Motor neuron (in vitro differentiated cells): ENCODE measurements around the gene NSD2. TPM values are rescaled to one million over a fixed set of nuclear protein-coding genes. Genes with fewer than 3 reads are reported as not detected.
"Not testable (repeated sequence)": the region's sequence is repeated elsewhere in the genome, so short reads cannot be mapped to it uniquely, and the experiment has no call there.

Experiments used
- ATAC-seq, 8 experiments: fragments of 200-7000 bp; cut with Tn5 transposase; replicated peaks in 6 of 8; 2 replicates each; pipeline ENCODE4 v1.8.0; 2021; ENCODE audit warnings: mild to moderate bottlenecking in 8 of 8, moderate library complexity in 8 of 8
- H3K27ac ChIP-seq, 2 donors: fragments of 250-450 bp; sonication (Bioruptor Pico); 2 replicates each; pipeline ENCODE4 v1.9.0; 2021; ENCODE audit warnings: antibody characterized with exemption in 2 of 2, mild to moderate bottlenecking in 2 of 2, moderate library complexity in 1 of 2
- H3K4me1 ChIP-seq, 2 donors: fragments of 250-450 bp; sonication (Bioruptor Pico); replicated peaks in 1 of 2; 2 replicates each; pipeline ENCODE4 v1.6.1; 2021; ENCODE audit warnings: antibody characterized with exemption in 2 of 2, mild to moderate bottlenecking in 2 of 2, moderate library complexity in 1 of 2
- H3K4me3 ChIP-seq, 5 donors: fragments of 250-450 bp; sonication (Bioruptor Pico); 2 replicates each; pipeline ENCODE4 v1.9.0; 2021; ENCODE audit warnings: antibody characterized with exemption in 5 of 5, mild to moderate bottlenecking in 5 of 5, moderate library complexity in 4 of 5
- WGBS, 10 experiments: fragments of 450-650 bp; shearing (Covaris generic); methylation state at CpG; one replicate each; pipeline ENCODE4 v1.0.0; 2022; 5-methylcytosine and 5-hydroxymethylcytosine counted together
- in situ Hi-C, 9 experiments: fragments of 400-800 bp; cut with MboI; loops; one replicate each; pipeline ENCODE4 v1.15.0; 2021; ENCODE audit warnings: low sequenced_read_pairs in 9 of 9, low pct_unique_long_range_greater_than_20kb in 2 of 9; ENCODE audit not compliant: unreplicated experiment in 9 of 9
- total RNA-seq, 8 experiments: library from RNA; unstranded; fragments of 300-600 nt; gene quantifications; 2 replicates each; pipeline versions ENCODE4 v1.2.3 to v1.2.4, GENCODE V29; 2022

Gene NSD2
- total RNA-seq, 8 experiments from 2014 or later, result 2.9 to 118 (median 63.8) TPM

- in situ Hi-C loops, result no loop called here
- no peaks in the 10 kb centered on the region for H3K4me1 ChIP-seq
- H3K27ac ChIP-seq, result no peak overlapping the region
- 90 to 100% (median 95%) methylated on average over 1 to 8 of the region's 14 CpGs; no CpG with 5 or more reads in 6 of the 10 experiments for WGBS, 10 experiments
- no peak overlapping the region for H3K4me3 ChIP-seq
- no peak for ATAC-seq
These were observed 37.7 kb upstream of the NSD2 start for GRCh38 chr4:1833307-1834046.

DNA sequence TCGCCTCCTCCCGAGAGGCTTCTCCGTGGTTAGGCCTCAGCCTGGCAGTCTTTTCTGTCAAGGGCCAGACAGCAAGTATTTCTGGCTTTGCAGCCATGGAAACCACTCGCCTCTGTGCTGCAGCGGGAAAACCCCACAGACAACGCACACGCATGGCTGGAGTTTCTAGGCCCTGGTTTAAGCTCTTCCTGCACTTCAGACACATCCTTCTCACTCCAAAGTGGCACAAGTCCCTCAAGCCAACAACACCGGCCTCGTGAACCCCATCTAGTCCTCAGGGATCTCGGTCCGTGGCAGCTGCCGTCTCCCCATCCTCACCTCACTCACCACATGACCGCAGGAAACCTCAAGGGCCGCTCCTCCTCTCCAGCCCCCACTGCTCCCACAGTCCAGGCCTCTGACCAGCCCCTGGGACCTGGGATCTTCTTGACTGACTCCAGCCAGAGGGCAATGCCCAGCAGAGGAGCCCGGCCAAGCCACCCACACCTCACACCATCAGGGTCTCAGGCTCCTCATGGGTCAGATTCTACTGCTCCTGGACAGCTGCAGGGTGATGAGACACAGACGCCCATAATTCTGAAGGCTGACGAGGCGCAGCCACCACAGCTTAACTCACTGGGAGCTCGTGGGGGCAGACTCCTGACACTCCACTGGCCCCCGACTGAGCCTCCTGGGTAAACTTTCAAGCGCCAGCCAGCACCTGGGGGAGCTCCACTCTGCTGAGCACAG, 37.0 kb upstream of the NSD2 start:
- in situ Hi-C loops, result no loop called here
- ATAC-seq, result peak in 3 of 8 experiments; percentile 25 to 80 (median 40)
- no peak overlapping the region for H3K27ac ChIP-seq
- WGBS, 10 experiments, result 90 to 100% (median 95%) methylated on average over 1 to 8 of the region's 21 CpGs; no CpG with 5 or more reads in 5 of the 10 experiments
- H3K4me1 ChIP-seq, result no peaks in the 10 kb centered on the region
- no peak overlapping the region for H3K4me3 ChIP-seq

DNA sequence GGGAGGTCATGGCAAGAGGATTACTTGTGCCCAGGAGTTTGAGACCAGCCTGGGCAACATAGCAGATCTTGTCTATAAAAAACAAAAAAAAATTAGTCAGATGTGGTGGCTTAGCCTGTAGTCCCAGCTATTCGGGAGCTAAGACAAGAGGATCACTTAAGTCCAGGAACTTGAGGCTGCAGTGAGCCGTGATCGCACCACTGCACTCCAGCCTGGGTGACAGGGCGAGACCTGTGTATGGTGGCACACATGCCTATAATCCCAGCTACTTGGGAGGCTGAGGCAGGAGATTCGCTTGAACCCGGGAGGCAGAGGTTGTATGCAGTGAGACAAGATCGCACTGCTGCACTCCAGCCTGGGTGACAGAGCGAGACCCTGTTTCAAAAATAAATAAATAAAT, 35.4 kb upstream of the NSD2 start:
- H3K4me1 ChIP-seq, H3K27ac ChIP-seq, ATAC-seq, in situ Hi-C loops, H3K4me3 ChIP-seq: not testable (repeated sequence)
- WGBS, 10 experiments, result 82 to 100% (median 100%) methylated on average over 2 to 7 of the region's 8 CpGs

- ATAC-seq, result no peak
- in situ Hi-C loops, result no loop called here
- Histone ChIP-seq H3K4me3 (no peak overlapping the region), H3K27ac (no peak overlapping the region), H3K4me1 (no peaks in the 10 kb centered on the region)
- 80 to 100% (median 100%) methylated on average over 1 to 3 of the region's 7 CpGs; no CpG with 5 or more reads in 7 of the 10 experiments for WGBS, 10 experiments
These were observed 34.5 kb upstream of the NSD2 start for GRCh38 chr4:1836650-1837049.

DNA sequence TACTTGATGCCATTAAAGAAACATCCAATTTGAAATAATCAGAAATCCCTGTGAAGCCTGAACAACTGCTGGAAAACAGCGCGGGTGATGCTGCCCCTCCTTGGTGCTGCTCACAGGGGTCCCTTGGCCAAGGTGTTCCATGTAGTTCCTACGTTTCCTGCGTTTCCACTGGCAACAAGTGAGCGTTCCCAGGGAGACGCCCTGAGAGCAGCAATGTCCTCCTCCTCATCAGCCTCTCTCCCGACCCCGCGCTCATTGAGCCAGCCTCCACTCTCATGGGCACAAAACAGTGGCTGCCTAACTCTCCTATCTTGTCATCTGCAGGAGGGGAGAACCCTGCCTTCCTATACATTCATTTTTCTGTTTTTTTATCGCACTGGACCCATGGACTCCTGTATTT, 34.1 kb upstream of the NSD2 start:
- ATAC-seq, result no peak
- 87 to 100% (median 96%) methylated on average over 1 to 9 of the region's 10 CpGs; no CpG with 5 or more reads in 1 of the 10 experiments for WGBS, 10 experiments
- Histone ChIP-seq H3K4me1 (no peaks in the 10 kb centered on the region), H3K4me3 (no peak overlapping the region), H3K27ac (no peak overlapping the region)
- in situ Hi-C loops, result no loop called here

- Histone ChIP-seq H3K27ac (no peak overlapping the region), H3K4me3 (no peak overlapping the region), H3K4me1 (no peaks in the 10 kb centered on the region)
- WGBS, 10 experiments, result 78 to 100% (median 89%) methylated on average over 3 to 7 of the region's 7 CpGs; no CpG with 5 or more reads in 5 of the 10 experiments
- in situ Hi-C loops, result no loop called here
- no peak for ATAC-seq
These were observed 31.9 kb upstream of the NSD2 start for GRCh38 chr4:1839282-1839681.

GRCh38 chr4:1841201-1841886, 29.8 kb upstream of the NSD2 start:
- in situ Hi-C loops, result no loop called here
- 88 to 100% (median 100%) methylated on average over 1 to 15 of the region's 31 CpGs; no CpG with 5 or more reads in 4 of the 10 experiments for WGBS, 10 experiments
- no peak for ATAC-seq
- Histone ChIP-seq H3K4me1 (no peaks in the 10 kb centered on the region), H3K27ac (no peak overlapping the region), H3K4me3 (no peak overlapping the region)

DNA sequence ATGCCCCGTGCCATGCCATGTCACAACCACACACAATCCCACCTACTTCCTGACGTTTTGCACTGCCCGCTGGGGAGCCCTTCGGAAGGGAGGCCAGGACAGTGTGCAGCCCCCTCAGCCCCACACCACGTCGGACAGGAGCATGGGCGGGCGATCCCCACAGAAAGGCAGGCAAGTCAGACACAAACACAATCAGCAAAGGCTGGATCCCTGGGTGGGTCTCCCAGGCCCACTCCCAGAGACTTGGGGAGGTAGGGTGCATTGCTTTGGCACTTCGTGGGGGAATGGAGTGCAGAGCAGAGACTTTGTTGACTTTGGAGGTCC, 29.3 kb upstream of the NSD2 start:
- 82 to 100% (median 100%) methylated on average over 1 to 3 of the region's 9 CpGs; no CpG with 5 or more reads in 5 of the 10 experiments for WGBS, 10 experiments
- Histone ChIP-seq H3K4me3 (no peak overlapping the region), H3K4me1 (no peaks in the 10 kb centered on the region), H3K27ac (no peak overlapping the region)
- in situ Hi-C loops, result no loop called here
- no peak for ATAC-seq

DNA sequence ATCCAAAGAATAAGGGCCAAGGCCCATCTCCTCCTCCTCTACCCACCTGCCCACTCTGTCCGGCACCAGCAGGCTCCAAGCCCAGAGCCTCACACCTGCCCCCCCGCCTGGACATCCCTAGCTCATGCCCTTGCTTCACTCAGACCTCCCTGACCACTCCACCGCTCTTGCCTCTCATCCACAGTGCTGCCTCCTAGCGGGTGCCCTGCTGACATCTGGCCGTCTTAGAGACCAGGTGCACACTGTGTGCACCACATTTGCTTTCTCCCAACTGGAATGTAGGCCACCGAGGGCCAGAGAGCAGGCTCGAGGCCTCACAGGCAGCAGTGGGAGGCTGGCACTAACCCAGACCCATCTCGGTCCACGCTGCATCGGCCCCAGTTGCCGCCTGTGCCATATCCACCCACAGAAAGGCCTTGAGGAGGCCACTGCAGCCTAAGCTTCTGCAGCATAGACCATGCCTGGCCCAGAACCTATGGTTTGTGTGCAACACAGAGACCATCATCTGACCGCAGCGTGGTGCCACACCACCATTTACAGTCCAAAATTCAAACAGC, 28.8 kb upstream of the NSD2 start:
- 80 to 100% (median 87%) methylated on average over 1 to 6 of the region's 13 CpGs; no CpG with 5 or more reads in 3 of the 10 experiments for WGBS, 10 experiments
- Histone ChIP-seq H3K4me1 (no peaks in the 10 kb centered on the region), H3K27ac (no peak overlapping the region), H3K4me3 (no peak overlapping the region)
- in situ Hi-C loops, result no loop called here
- ATAC-seq, result no peak

DNA sequence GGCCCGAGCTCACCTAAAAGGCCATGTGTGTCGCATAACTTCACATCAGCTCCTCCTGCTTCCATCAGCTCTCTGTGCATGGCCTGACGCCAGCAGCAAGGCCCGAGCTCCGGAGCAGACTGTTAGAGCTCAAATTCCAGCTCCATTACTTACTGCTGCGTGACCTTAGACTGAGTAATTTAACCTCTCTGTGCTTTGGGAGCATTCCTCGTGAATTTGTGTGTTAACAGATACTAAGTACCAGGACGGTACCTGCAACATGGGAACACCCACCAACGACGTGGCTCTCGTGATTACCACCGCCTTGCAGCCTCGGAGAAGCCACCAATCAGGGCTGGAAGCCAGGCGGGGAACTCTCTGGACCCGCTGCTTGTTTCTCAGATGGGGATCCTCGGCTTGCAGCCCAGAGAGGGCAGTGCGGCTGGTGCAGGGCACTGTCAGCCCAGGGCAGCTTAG, 28.2 kb upstream of the NSD2 start:
- peak in 1 of 8 experiments; percentile 58 for ATAC-seq
- Histone ChIP-seq H3K27ac (no peak overlapping the region), H3K4me3 (no peak overlapping the region), H3K4me1 (no peaks in the 10 kb centered on the region)
- WGBS, 10 experiments, result 40 to 96% (median 90%) methylated on average over 1 to 13 of the region's 17 CpGs; no CpG with 5 or more reads in 3 of the 10 experiments
- in situ Hi-C loops, result no loop called here

GRCh38 chr4:1843852-1844251, 27.3 kb upstream of the NSD2 start:
- in situ Hi-C loops, result no loop called here
- H3K4me1 ChIP-seq, result no peaks in the 10 kb centered on the region
- WGBS, 10 experiments, result 0 to 100% (median 95%) methylated on average over 1 to 6 of the region's 10 CpGs; no CpG with 5 or more reads in 4 of the 10 experiments
- no peak overlapping the region for H3K27ac ChIP-seq
- H3K4me3 ChIP-seq, result no peak overlapping the region
- ATAC-seq, result peak in 1 of 8 experiments; percentile 16

DNA sequence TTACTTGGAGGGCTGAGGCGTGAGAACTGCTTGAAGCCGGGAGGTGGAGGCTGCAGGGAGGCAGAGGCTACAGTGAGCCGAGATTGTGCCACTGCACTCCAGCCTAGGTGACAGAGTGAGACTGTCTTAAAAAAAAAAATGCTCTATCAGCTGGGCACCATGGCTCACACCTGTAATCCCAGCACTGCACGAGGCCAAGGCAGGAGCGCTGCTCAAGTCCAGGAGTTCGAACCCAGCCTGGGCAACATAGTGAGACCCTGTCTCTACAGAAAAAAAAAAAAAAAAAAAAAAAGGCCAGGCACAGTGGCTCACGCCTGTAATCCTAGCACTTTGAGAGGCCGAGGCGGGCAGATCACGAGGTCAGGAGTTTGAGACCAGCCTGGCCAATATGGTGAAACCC, 26.6 kb upstream of the NSD2 start:
- H3K27ac ChIP-seq, H3K4me3 ChIP-seq, ATAC-seq, in situ Hi-C loops, H3K4me1 ChIP-seq: not testable (repeated sequence)
- WGBS, 10 experiments, result 60 to 100% (median 100%) methylated on average over 1 to 2 of the region's 10 CpGs; no CpG with 5 or more reads in 3 of the 10 experiments

GRCh38 chr4:1846580-1846979, 24.6 kb upstream of the NSD2 start:
- no peak overlapping the region for H3K27ac ChIP-seq
- WGBS, 10 experiments, result 89 to 100% (median 100%) methylated on average over 1 to 2 of the region's 2 CpGs
- no peak overlapping the region for H3K4me3 ChIP-seq
- no peak for ATAC-seq
- H3K4me1 ChIP-seq, result no peaks in the 10 kb centered on the region
- in situ Hi-C loops, result no loop called here
